ENCODE data around the gene NCAPD3. TPM values are rescaled to one million over a fixed set of nuclear protein-coding genes. Genes with fewer than 3 reads are reported as not detected.
A peak's percentile ranks its signal among the peaks of the same experiment; 100 is the strongest.

Gene NCAPD3
- total and polyA plus RNA-seq, 2 donors (not counting 1 experiment from before 2014, with no cell fraction given) = 7.4 to 11.4 TPM

DNA sequence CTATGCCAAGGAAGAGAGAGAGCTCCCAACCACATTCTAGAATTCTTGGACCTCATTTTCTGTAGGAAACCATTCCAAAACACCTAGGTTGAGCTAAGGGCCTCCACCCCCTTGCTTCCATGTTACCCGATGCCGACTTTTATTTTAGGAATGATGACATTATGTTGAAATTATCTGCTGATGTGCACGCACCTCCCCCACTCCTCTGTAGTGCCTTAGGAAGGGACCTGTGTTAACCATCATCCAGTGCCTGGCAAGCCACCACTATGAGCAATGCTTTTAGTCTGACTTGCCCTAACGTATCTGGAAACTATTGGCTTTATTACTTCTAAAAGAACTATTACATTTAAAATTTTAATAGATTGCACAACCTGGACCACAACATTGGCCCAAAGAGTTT lies 42.1 kb downstream of the NCAPD3 start:
- Histone ChIP-seq H3K9me3 (ENCODE audit: control insufficient read depth, insufficient read depth, low read depth, low read length) (no peaks in the 10 kb centered on the region), H3K79me2 (ENCODE audit: control insufficient read depth, insufficient read depth, low read length) (no peaks in the 10 kb centered on the region), H3K27ac (ENCODE audit: insufficient read depth, low read length) (no peak overlapping the region), H3K9ac (ENCODE audit: insufficient read depth, low read length) (no peak overlapping the region), H2AFZ (ENCODE audit: low read length) (no peak overlapping the region), H3K36me3 (ENCODE audit: control insufficient read depth, insufficient read depth, low read length) (peaks cover 4% of the 10 kb centered on the region), H4K20me1 (ENCODE audit: control insufficient read depth, extremely low read depth, insufficient read depth, low read length) (no peaks in the 10 kb centered on the region), H3K4me2 (ENCODE audit: extremely low read depth, insufficient read depth, low read length) (no peak overlapping the region), H3K4me3 (replicated peaks in 1 of 4; ENCODE audit: control extremely low read depth in 1 of 4, insufficient read depth in 1 of 4, low read depth in 3 of 4, low read length in 4 of 4) (no peak overlapping the region), H3K27me3 (ENCODE audit: control insufficient read depth, insufficient read depth, low read length) (no peaks in the 10 kb centered on the region), H3K4me1 (ENCODE audit: control insufficient read depth, extremely low read depth, insufficient read depth, low read length) (no peaks in the 10 kb centered on the region)
- TF ChIP-seq, protein P1, sequence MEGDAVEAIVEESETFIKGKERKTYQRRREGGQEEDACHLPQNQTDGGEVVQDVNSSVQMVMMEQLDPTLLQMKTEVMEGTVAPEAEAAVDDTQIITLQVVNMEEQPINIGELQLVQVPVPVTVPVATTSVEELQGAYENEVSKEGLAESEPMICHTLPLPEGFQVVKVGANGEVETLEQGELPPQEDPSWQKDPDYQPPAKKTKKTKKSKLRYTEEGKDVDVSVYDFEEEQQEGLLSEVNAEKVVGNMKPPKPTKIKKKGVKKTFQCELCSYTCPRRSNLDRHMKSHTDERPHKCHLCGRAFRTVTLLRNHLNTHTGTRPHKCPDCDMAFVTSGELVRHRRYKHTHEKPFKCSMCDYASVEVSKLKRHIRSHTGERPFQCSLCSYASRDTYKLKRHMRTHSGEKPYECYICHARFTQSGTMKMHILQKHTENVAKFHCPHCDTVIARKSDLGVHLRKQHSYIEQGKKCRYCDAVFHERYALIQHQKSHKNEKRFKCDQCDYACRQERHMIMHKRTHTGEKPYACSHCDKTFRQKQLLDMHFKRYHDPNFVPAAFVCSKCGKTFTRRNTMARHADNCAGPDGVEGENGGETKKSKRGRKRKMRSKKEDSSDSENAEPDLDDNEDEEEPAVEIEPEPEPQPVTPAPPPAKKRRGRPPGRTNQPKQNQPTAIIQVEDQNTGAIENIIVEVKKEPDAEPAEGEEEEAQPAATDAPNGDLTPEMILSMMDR (conservative IDR thresholded peaks at IDR 0.05 in 1 of 2, IDR thresholded peaks at IDR 0.05 in 1 of 2; ENCODE audit: low read depth in 1 of 2, low read length in 2 of 2) = no peak
- TF ChIP-seq EZH2 (IDR thresholded peaks at IDR 0.05; ENCODE audit: low read length, missing control alignments) = no peak
- peak; percentile 38 to 56 for DNase-seq (ENCODE audit: low read depth in 2 of 2)

DNA sequence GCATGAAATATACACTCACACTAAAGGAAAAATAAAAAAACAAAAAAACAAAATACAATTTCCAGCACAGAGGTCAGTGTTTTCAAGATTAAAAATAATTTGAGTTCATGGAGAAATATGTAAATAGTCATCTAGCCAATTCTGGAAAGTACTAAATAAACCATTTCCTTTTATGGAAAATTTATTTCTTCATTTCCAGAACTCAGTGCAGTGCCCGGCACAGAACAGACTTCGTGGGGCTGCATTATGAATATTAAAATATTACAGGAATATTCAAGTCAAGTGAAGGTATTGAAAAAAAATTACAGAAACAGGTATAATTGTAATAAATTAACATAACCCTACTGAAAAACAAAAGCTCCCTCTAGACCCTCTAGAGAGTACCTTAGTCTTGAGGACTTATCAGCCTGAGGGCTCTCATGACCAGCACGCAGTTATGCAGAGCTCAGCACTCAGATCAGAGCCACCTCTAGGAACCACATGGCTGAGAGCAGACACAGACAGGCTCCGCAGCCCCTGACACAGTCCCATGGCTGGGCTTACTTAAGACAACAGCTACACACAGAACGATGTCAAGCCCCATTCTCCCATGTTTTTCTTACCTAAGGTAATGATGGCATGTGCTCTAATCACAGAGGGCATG lies 45.6 kb downstream of the NCAPD3 start:
- Histone ChIP-seq H3K4me1 (ENCODE audit: control insufficient read depth, extremely low read depth, insufficient read depth, low read length) (no peaks in the 10 kb centered on the region), H3K4me3 (replicated peaks in 1 of 4; ENCODE audit: control extremely low read depth in 1 of 4, insufficient read depth in 1 of 4, low read depth in 3 of 4, low read length in 4 of 4) (no peak overlapping the region)

DNA sequence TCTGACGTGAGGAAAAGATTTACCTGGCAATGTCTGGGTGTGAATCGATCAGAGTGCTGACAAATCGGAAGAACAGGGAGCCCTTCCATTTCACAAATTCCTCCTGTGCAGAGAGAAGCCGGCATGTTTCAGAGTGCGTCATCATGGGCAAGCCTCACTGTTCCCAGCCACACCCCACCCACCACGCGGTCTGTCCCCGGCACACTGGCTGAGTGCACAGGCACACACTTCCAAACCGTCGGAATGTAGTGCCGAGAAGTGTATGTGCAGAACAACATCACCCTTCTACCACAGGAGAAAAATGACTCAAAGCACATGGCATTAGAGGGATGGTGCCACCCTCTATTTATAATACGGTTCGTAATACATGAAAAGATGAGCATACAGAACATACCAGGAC lies 47.5 kb downstream of the NCAPD3 start:
- H3K4me1 ChIP-seq (ENCODE audit: control insufficient read depth, extremely low read depth, insufficient read depth, low read length) = no peaks in the 10 kb centered on the region
- H3K9me3 ChIP-seq (ENCODE audit: control insufficient read depth, insufficient read depth, low read depth, low read length) = no peaks in the 10 kb centered on the region
- H3K36me3 ChIP-seq (ENCODE audit: control insufficient read depth, insufficient read depth, low read length) = peaks cover 6% of the 10 kb centered on the region
- no peak overlapping the region for H3K4me3 ChIP-seq (replicated peaks in 1 of 4; ENCODE audit: control extremely low read depth in 1 of 4, insufficient read depth in 1 of 4, low read depth in 3 of 4, low read length in 4 of 4)
- H3K27me3 ChIP-seq (ENCODE audit: control insufficient read depth, insufficient read depth, low read length) = no peaks in the 10 kb centered on the region
- no peak for DNase-seq (ENCODE audit: low read depth in 2 of 2)
- H3K4me2 ChIP-seq (ENCODE audit: extremely low read depth, insufficient read depth, low read length) = no peak overlapping the region
- no peaks in the 10 kb centered on the region for H3K79me2 ChIP-seq (ENCODE audit: control insufficient read depth, insufficient read depth, low read length)
- no peaks in the 10 kb centered on the region for H4K20me1 ChIP-seq (ENCODE audit: control insufficient read depth, extremely low read depth, insufficient read depth, low read length)
- no peak overlapping the region for H2AFZ ChIP-seq (ENCODE audit: low read length)
- H3K9ac ChIP-seq (ENCODE audit: insufficient read depth, low read length) = no peak overlapping the region
- H3K27ac ChIP-seq (ENCODE audit: insufficient read depth, low read length) = no peak overlapping the region
- no peak for TF ChIP-seq EZH2 (IDR thresholded peaks at IDR 0.05; ENCODE audit: low read length, missing control alignments)
- TF ChIP-seq, protein P1 (conservative IDR thresholded peaks at IDR 0.05 in 1 of 2, IDR thresholded peaks at IDR 0.05 in 1 of 2; ENCODE audit: low read depth in 1 of 2, low read length in 2 of 2) = no peak

More for the DNA sequence above, 45.6 kb downstream of the NCAPD3 start:
- Histone ChIP-seq H3K79me2 (ENCODE audit: control insufficient read depth, insufficient read depth, low read length) (no peaks in the 10 kb centered on the region), H3K9ac (ENCODE audit: insufficient read depth, low read length) (no peak overlapping the region), H3K36me3 (ENCODE audit: control insufficient read depth, insufficient read depth, low read length) (peaks cover 7% of the 10 kb centered on the region), H4K20me1 (ENCODE audit: control insufficient read depth, extremely low read depth, insufficient read depth, low read length) (no peaks in the 10 kb centered on the region), H3K9me3 (ENCODE audit: control insufficient read depth, insufficient read depth, low read depth, low read length) (no peaks in the 10 kb centered on the region), H3K27me3 (ENCODE audit: control insufficient read depth, insufficient read depth, low read length) (no peaks in the 10 kb centered on the region), H3K27ac (ENCODE audit: insufficient read depth, low read length) (no peak overlapping the region), H2AFZ (ENCODE audit: low read length) (peak overlapping the region; percentile 9), H3K4me2 (ENCODE audit: extremely low read depth, insufficient read depth, low read length) (no peak overlapping the region)
- no peak for TF ChIP-seq EZH2 (IDR thresholded peaks at IDR 0.05; ENCODE audit: low read length, missing control alignments)
- TF ChIP-seq, protein P1 (conservative IDR thresholded peaks at IDR 0.05 in 1 of 2, IDR thresholded peaks at IDR 0.05 in 1 of 2; ENCODE audit: low read depth in 1 of 2, low read length in 2 of 2) = no peak
- DNase-seq (ENCODE audit: low read depth in 2 of 2) = no peak

Measured in fibroblast of lung (primary cell).